Limb (tissue), 2 donors: ENCODE measurements around the gene CARMIL1.

Experiments
- DNase-seq, 2 donors: peaks; one replicate each; pipeline ENCODE4 v3.0.0-alpha.2; 2016; ENCODE audit errors: extremely low spot score in 2 of 2

Gene CARMIL1

GRCh38 chr6:25641377-25641776 is 362.2 kb downstream of the CARMIL1 start:
- DNase-seq: no peak

- no peak for DNase-seq
Observed at GRCh38 chr6:25641940-25642666, 362.9 kb downstream of the CARMIL1 start.

- no peak for DNase-seq
Observed at GRCh38 chr6:25642667-25643328, 363.6 kb downstream of the CARMIL1 start.

GRCh38 chr6:25645916-25646315 is 366.7 kb downstream of the CARMIL1 start:
- DNase-seq: no peak

- no peak for DNase-seq
Observed at GRCh38 chr6:25649611-25650010, 370.4 kb downstream of the CARMIL1 start.

GRCh38 chr6:25652007-25652515 is 372.9 kb downstream of the CARMIL1 start, which contains the start of gene SCGN:
Gene SCGN (plus strand): TSS chr6:25652215. CDS start chr6:25652404, 189 bp downstream.
- peak; percentile 71 to 85 for DNase-seq

- no peak for DNase-seq
Observed at GRCh38 chr6:25655723-25656122, 376.5 kb downstream of the CARMIL1 start.

GRCh38 chr6:25659633-25660368 is 380.6 kb downstream of the CARMIL1 start:
- no peak for DNase-seq

- no peak for DNase-seq
Observed at GRCh38 chr6:25660512-25660911, 381.3 kb downstream of the CARMIL1 start.

- no peak for DNase-seq
Observed at GRCh38 chr6:25661129-25661779, 382.1 kb downstream of the CARMIL1 start.

- no peak for DNase-seq
Observed at GRCh38 chr6:25665455-25665854, 386.3 kb downstream of the CARMIL1 start.

GRCh38 chr6:25669413-25669812 is 390.2 kb downstream of the CARMIL1 start:
- DNase-seq: no peak
